Measurements from ENCODE around the gene MYBPC2. TPM values are rescaled to one million over a fixed set of nuclear protein-coding genes. Genes with fewer than 3 reads are reported as not detected.

MYBPC2 gene
- total and polyA plus RNA-seq, 10 donors = 0.28 to 1.7 (median 0.42) TPM; not detected in 2

- peaks cover 0 to 19% (median 14%) of the 10 kb centered on the region in 6 donors for H3K4me1 ChIP-seq
- no peaks in the 10 kb centered on the region for H3K9me3 ChIP-seq
- peak overlapping the region in 5 of 8 donors; percentile 4 to 65 (median 20) for H3K27ac ChIP-seq
- H3K4me3 ChIP-seq = peak overlapping the region in 1 of 8 donors; percentile 23
- intact Hi-C loops (cut with DNase I; ENCODE audit: low total_unique reads) = loop anchor here (5.0 kb wide), 1 partner anchor 93 kb away; the partner anchor contains the start of gene NAPSA
- no peaks in the 10 kb centered on the region for H3K36me3 ChIP-seq
- 27 to 44% (median 41%) methylated on average over 13 of the region's 13 CpGs for WGBS, 5 donors
- TF ChIP-seq POLR2A (IDR thresholded peaks at IDR 0.05) (no peak), POLR2AphosphoS5 (IDR thresholded peaks at IDR 0.05) (no peak)
- TF ChIP-seq, protein P1, sequence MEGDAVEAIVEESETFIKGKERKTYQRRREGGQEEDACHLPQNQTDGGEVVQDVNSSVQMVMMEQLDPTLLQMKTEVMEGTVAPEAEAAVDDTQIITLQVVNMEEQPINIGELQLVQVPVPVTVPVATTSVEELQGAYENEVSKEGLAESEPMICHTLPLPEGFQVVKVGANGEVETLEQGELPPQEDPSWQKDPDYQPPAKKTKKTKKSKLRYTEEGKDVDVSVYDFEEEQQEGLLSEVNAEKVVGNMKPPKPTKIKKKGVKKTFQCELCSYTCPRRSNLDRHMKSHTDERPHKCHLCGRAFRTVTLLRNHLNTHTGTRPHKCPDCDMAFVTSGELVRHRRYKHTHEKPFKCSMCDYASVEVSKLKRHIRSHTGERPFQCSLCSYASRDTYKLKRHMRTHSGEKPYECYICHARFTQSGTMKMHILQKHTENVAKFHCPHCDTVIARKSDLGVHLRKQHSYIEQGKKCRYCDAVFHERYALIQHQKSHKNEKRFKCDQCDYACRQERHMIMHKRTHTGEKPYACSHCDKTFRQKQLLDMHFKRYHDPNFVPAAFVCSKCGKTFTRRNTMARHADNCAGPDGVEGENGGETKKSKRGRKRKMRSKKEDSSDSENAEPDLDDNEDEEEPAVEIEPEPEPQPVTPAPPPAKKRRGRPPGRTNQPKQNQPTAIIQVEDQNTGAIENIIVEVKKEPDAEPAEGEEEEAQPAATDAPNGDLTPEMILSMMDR (IDR thresholded peaks at IDR 0.05 in 8 of 11, conservative IDR thresholded peaks at IDR 0.05 in 3 of 11) = no peak
- DNase-seq = no peak
- H3K27me3 ChIP-seq (replicated peaks in 1 of 7) = peaks cover 0 to 54% (median 15%) of the 10 kb centered on the region in 7 donors
These were observed 27.6 kb downstream of the MYBPC2 start for GRCh38 chr19:50460161-50460765.

DNA sequence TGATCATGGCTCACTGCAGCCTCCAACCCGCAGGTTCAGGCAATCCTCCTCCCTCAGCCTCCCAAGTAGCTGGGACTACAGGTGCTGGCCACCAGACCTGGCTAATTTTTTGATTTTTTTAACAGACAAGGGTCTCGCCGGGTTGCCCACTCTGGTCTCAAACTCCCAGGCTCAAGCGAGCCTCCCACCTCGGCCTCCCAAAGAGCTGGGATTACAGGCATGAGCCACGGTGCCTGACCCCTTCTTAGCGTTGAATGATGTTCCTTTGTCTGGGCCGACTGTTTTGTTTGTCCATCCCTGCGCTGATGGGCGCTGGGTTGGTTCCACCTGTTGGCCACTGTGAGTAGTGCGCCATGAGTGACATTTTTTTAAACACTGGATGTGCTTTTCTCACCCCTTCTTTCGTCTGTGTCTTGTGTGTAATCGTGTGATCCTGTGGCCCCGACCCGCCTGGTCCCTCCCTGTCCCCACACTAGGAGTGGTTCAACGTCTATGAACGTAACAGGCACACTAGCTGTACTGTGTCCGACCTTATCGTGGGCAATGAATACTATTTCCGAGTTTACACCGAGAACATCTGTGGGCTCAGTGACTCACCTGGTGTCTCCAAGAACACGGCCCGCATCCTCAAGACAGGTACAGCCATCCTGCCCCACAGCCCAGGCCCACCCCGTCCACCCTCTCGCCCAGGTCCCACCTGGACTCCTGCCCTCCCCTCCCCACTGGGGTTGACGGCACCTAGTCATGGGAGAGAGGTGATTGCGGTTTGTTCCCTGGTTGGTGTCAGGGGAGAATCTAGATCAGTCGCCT lies 28.6 kb downstream of the MYBPC2 start:
- no peak overlapping the region for H3K4me3 ChIP-seq
- WGBS, 5 donors = 34 to 37% (median 36%) methylated on average over 28 of the region's 28 CpGs
- peaks cover 0 to 19% (median 14%) of the 10 kb centered on the region in 6 donors for H3K4me1 ChIP-seq
- no peaks in the 10 kb centered on the region for H3K9me3 ChIP-seq
- TF ChIP-seq POLR2A (IDR thresholded peaks at IDR 0.05) = no peak
- TF ChIP-seq POLR2AphosphoS5 (IDR thresholded peaks at IDR 0.05) = peak in 1 of 3 donors; percentile 51
- TF ChIP-seq, protein P1 (IDR thresholded peaks at IDR 0.05 in 8 of 11, conservative IDR thresholded peaks at IDR 0.05 in 3 of 11) = peak; percentile 38 to 91 (median 80)
- peaks cover 0 to 54% (median 15%) of the 10 kb centered on the region in 7 donors for H3K27me3 ChIP-seq (replicated peaks in 1 of 7)
- DNase-seq = peak; percentile 82
- H3K36me3 ChIP-seq = no peaks in the 10 kb centered on the region
- intact Hi-C loops (cut with DNase I; ENCODE audit: low total_unique reads) = loop anchor here (5.0 kb wide), 1 partner anchor 94 kb away; the partner anchor contains the start of gene NAPSA
- H3K27ac ChIP-seq = peak overlapping the region in 3 of 8 donors; percentile 20 to 65 (median 53)

GRCh38 chr19:50462970-50463369 lies 30.3 kb downstream of the MYBPC2 start:
- no peak overlapping the region for H3K27ac ChIP-seq
- WGBS, 5 donors = 75 to 81% (median 79%) methylated on average over 7 of the region's 7 CpGs
- TF ChIP-seq, protein P1 (IDR thresholded peaks at IDR 0.05 in 8 of 11, conservative IDR thresholded peaks at IDR 0.05 in 3 of 11) = no peak
- no peak for TF ChIP-seq POLR2A (IDR thresholded peaks at IDR 0.05)
- TF ChIP-seq POLR2AphosphoS5 (IDR thresholded peaks at IDR 0.05) = no peak
- intact Hi-C loops (cut with DNase I; ENCODE audit: low total_unique reads) = loop anchor here (5.0 kb wide), 1 partner anchor 96 kb away; the partner anchor contains the start of gene NAPSA
- H3K27me3 ChIP-seq (replicated peaks in 1 of 7) = peaks cover 0 to 41% (median 14%) of the 10 kb centered on the region in 7 donors
- H3K4me3 ChIP-seq = no peak overlapping the region
- no peaks in the 10 kb centered on the region for H3K36me3 ChIP-seq
- DNase-seq = no peak
- H3K4me1 ChIP-seq = peaks cover 0 to 19% (median 14%) of the 10 kb centered on the region in 6 donors
- no peaks in the 10 kb centered on the region for H3K9me3 ChIP-seq

Data from spleen (tissue), 11 donors.